K562 (cell line): ENCODE measurements around the gene RNF224. TPM values are rescaled to one million over a fixed set of nuclear protein-coding genes. Genes with fewer than 3 reads are reported as not detected.

Experiments used
- ATF7 ChIP-seq: fragments of 450-650 bp; IDR thresholded peaks from 2 replicates; pipeline ENCODE4 v1.7.1; 2014; ENCODE audit warnings: mild to moderate bottlenecking, moderate library complexity
- BRCA1 ChIP-seq, 2 experiments: fragments of 450-650 bp in 1 of 2; sonication (generic) in 1 of 2; formaldehyde crosslinking in 1 of 2; IDR thresholded peaks; 2 replicates each; pipeline versions ENCODE4 v1.5.0 to v1.6.1; 2017 to 2020; ENCODE audit warnings: mild to moderate bottlenecking in 1 of 2, missing genetic modification reagents in 1 of 2
- GMEB1 ChIP-seq: fragments of 250-450 bp; sonication (Bioruptor Pico); IDR thresholded peaks from 2 replicates; pipeline ENCODE4 v1.4.0; 2020; ENCODE audit warnings: mild to moderate bottlenecking
- HES1 ChIP-seq: fragments of 450-650 bp; IDR thresholded peaks from 2 replicates; pipeline ENCODE4 v1.6.1; 2016; ENCODE audit warnings: low read depth, mild to moderate bottlenecking, moderate library complexity
- KLF6 ChIP-seq: fragments of 250-450 bp; sonication (Bioruptor Pico); IDR thresholded peaks from 2 replicates; pipeline ENCODE4 v1.4.0; 2020; ENCODE audit warnings: mild to moderate bottlenecking, moderate library complexity, borderline replicate concordance
- MEF2D ChIP-seq: conservative IDR thresholded peaks from 2 replicates; pipeline ENCODE4 v1.6.1; 2016; ENCODE audit warnings: low read depth, missing genetic modification characterization, missing compliant biosample characterization
- POLR2A ChIP-seq: fragments of 450-650 bp; conservative IDR thresholded peaks from 2 replicates; pipeline ENCODE4 v1.6.1; 2016
- PYGO2 ChIP-seq: fragments of 450-650 bp; IDR thresholded peaks from 2 replicates; pipeline ENCODE4 v1.6.1; 2016; ENCODE audit warnings: mild to moderate bottlenecking, missing genetic modification characterization, moderate library complexity, missing compliant biosample characterization
- RBM17 ChIP-seq: fragments of 200-400 bp; formaldehyde crosslinking; IDR thresholded peaks from 2 replicates; pipeline ENCODE4 v1.6.1; 2017; ENCODE audit warnings: low read depth, mild to moderate bottlenecking, low read length, borderline replicate concordance
- RFX7 ChIP-seq: fragments of 250-450 bp; sonication (Bioruptor Pico); IDR thresholded peaks from 2 replicates; pipeline ENCODE4 v1.5.1; 2021; ENCODE audit warnings: mild to moderate bottlenecking
- SMARCE1 ChIP-seq: fragments of 450-650 bp; IDR thresholded peaks from 2 replicates; pipeline ENCODE4 v1.7.1; 2016; ENCODE audit warnings: mild to moderate bottlenecking
- TBL1XR1 ChIP-seq, 2 experiments: IDR thresholded peaks; 2 replicates each; pipeline ENCODE4 v1.6.1; 2012; ENCODE audit warnings: improper control_type of control experiment in 2 of 2, low read length in 2 of 2, mild to moderate bottlenecking in 1 of 2
- ZBED1 ChIP-seq: IDR thresholded peaks from 2 replicates; pipeline ENCODE4 v1.6.1; 2014
- ZBTB8A ChIP-seq: fragments of 450-650 bp; IDR thresholded peaks from 2 replicates; pipeline ENCODE4 v1.6.1; 2018; ENCODE audit warnings: mild to moderate bottlenecking, moderate library complexity; ENCODE audit not compliant: partially characterized antibody
- ZNF354B ChIP-seq: fragments of 250-450 bp; sonication (Bioruptor Pico); IDR thresholded peaks from 2 replicates; pipeline ENCODE4 v1.4.0; 2020
- ZNF444 ChIP-seq: fragments of 250-450 bp; sonication (Bioruptor Pico); IDR thresholded peaks from 2 replicates; pipeline ENCODE4 v1.4.0; 2020; ENCODE audit warnings: mild to moderate bottlenecking, moderate library complexity
- ZNF77 ChIP-seq: fragments of 250-450 bp; sonication (Bioruptor Pico); IDR thresholded peaks from 2 replicates; pipeline ENCODE4 v1.5.0; 2020
- ZNF79 ChIP-seq: fragments of 250-450 bp; sonication (Bioruptor Pico); IDR thresholded peaks from 2 replicates; pipeline ENCODE4 v1.4.0; 2020; ENCODE audit warnings: low read depth, mild to moderate bottlenecking, moderate library complexity
- polyA plus RNA-seq, 8 experiments: library from polyadenylated mRNA; depleted of rRNA in 4 of 8; stranded (reverse) in 5 of 8; unstranded in 3 of 8; fragments of >200 nt; fragmentation: Nextera tagmentation in 2 of 8; fragmentation: Illumina TruSeq in 1 of 8; extraction: Ambion mirVana in 2 of 8; extraction: Trizol in 1 of 8; gene quantifications; 2 replicates each; pipeline versions ENCODE4 v1.2.1 to v1.2.3, GENCODE V29; 2011 to 2014; ENCODE audit warnings: inconsistent platforms in 1 of 8, missing spikeins in 1 of 8
- total RNA-seq, 7 experiments: library from RNA; depleted of rRNA in 6 of 7; stranded (reverse); fragments of >200 nt in 6 of 7; fragmentation: Illumina TruSeq in 2 of 7; extraction: Trizol in 2 of 7; gene quantifications; 2 replicates each; pipeline versions ENCODE4 v1.2.1 to v1.2.3, GENCODE V29; 2011 to 2021; ENCODE audit warnings: low replicate concordance in 1 of 7
- TF ChIP-seq, protein P1 (sequence below), 2 experiments: fragments of 450-650 bp in 1 of 2; sonication (generic) in 1 of 2; formaldehyde crosslinking in 1 of 2; IDR thresholded peaks; 2 replicates each; pipeline versions ENCODE4 v1.7.1 to v1.9.0; 2016 to 2022; ENCODE audit warnings: inconsistent platforms in 1 of 2, mild to moderate bottlenecking in 1 of 2, missing genetic modification reagents in 1 of 2

Gene RNF224
- total and polyA plus RNA-seq, 9 of the 15 experiments (the other 6 are each of a cell fraction or from before 2014, with no cell fraction given), result not detected

GRCh38 chr9:137218754-137219271, 8.5 kb upstream of the RNF224 start (continued):
- TF ChIP-seq, protein P1, sequence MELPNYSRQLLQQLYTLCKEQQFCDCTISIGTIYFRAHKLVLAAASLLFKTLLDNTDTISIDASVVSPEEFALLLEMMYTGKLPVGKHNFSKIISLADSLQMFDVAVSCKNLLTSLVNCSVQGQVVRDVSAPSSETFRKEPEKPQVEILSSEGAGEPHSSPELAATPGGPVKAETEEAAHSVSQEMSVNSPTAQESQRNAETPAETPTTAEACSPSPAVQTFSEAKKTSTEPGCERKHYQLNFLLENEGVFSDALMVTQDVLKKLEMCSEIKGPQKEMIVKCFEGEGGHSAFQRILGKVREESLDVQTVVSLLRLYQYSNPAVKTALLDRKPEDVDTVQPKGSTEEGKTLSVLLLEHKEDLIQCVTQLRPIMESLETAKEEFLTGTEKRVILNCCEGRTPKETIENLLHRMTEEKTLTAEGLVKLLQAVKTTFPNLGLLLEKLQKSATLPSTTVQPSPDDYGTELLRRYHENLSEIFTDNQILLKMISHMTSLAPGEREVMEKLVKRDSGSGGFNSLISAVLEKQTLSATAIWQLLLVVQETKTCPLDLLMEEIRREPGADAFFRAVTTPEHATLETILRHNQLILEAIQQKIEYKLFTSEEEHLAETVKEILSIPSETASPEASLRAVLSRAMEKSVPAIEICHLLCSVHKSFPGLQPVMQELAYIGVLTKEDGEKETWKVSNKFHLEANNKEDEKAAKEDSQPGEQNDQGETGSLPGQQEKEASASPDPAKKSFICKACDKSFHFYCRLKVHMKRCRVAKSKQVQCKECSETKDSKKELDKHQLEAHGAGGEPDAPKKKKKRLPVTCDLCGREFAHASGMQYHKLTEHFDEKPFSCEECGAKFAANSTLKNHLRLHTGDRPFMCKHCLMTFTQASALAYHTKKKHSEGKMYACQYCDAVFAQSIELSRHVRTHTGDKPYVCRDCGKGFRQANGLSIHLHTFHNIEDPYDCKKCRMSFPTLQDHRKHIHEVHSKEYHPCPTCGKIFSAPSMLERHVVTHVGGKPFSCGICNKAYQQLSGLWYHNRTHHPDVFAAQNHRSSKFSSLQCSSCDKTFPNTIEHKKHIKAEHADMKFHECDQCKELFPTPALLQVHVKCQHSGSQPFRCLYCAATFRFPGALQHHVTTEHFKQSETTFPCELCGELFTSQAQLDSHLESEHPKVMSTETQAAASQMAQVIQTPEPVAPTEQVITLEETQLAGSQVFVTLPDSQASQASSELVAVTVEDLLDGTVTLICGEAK (IDR thresholded peaks at IDR 0.05), result no peak
- TF ChIP-seq, protein P1 (CRISPR knock-in tag; IDR thresholded peaks at IDR 0.05), result no peak
- TF ChIP-seq MEF2D (tag) (no peak; the same call in 1 of the 2 replicates), GMEB1 (CRISPR knock-in tag) (0 out of 2 replicates have a peak, but pooled peaks have one; percentile 20), RBM17 (no peak), POLR2A (peak; percentile 57), ZBTB8A (no peak), ATF7 (peak; percentile 53; the same call in 1 of the 2 replicates), ZNF444 (CRISPR knock-in tag) (no peak), ZBED1 (no peak), RFX7 (CRISPR knock-in tag) (no peak), ZNF354B (CRISPR knock-in tag) (no peak), SMARCE1 (peak; percentile 93), KLF6 (CRISPR knock-in tag) (0 out of 2 replicates have a peak, but pooled peaks have one; percentile 58), BRCA1 (IDR thresholded peaks at IDR 0.05) (no peak), BRCA1 (CRISPR knock-in tag; IDR thresholded peaks at IDR 0.05) (no peak), TBL1XR1 (IDR thresholded peaks at IDR 0.05; ENCODE audit: low read length in 2 of 2) (peak in 1 of 2 experiments; percentile 69; a peak in 2 of 4 replicates), HES1 (no peak), PYGO2 (tag) (0 out of 2 replicates have a peak, but pooled peaks have one; percentile 26), ZNF77 (CRISPR knock-in tag) (no peak), ZNF79 (CRISPR knock-in tag) (no peak)
